GM19438 (cell line): ENCODE results near the gene LRRC49.
A peak's percentile ranks its signal among the peaks of the same experiment; 100 is the strongest.
"Not testable (repeated sequence)": the region's sequence is repeated elsewhere in the genome, so short reads cannot be mapped to it uniquely, and the experiment has no call there.

Experiments used
- ATAC-seq: cut with Tn5 transposase; IDR thresholded peaks from one replicate; pipeline ENCODE4 v1.9.1; 2021; ENCODE audit warnings: low read depth; ENCODE audit not compliant: unreplicated experiment

LRRC49 gene

GRCh38 chr15:70892002-70892911 is at the start of gene LRRC49, which contains the start of gene THAP10:
Gene LRRC49 (plus strand): TSS chr15:70892826. CDS start chr15:70892895, 69 bp downstream.
Gene THAP10 (minus strand): TSS chr15:70892433. CDS start chr15:70892272, 161 bp downstream.
- peak; percentile 83 for ATAC-seq

- no peak for ATAC-seq
These were observed 46.8 kb upstream of the LRRC49 start for GRCh38 chr15:70845602-70846360.

- no peak for ATAC-seq
These were observed 40.7 kb upstream of the LRRC49 start for GRCh38 chr15:70851889-70852288.

- ATAC-seq, result no peak
These were observed 39.9 kb upstream of the LRRC49 start for GRCh38 chr15:70852501-70853317.

GRCh38 chr15:70853318-70853972 is 39.2 kb upstream of the LRRC49 start:
- ATAC-seq, result no peak

- ATAC-seq, result no peak
These were observed 38.5 kb upstream of the LRRC49 start, which contains the start of gene LARP6 for GRCh38 chr15:70853973-70854665. Gene LARP6 (minus strand): TSS chr15:70854157. CDS start chr15:70854088, 69 bp downstream.

- no peak for ATAC-seq
These were observed 38.0 kb upstream of the LRRC49 start for GRCh38 chr15:70854666-70854976.

GRCh38 chr15:70855764-70856163 is 36.9 kb upstream of the LRRC49 start:
- ATAC-seq, result no peak

- ATAC-seq, result no peak
These were observed 36.3 kb upstream of the LRRC49 start for GRCh38 chr15:70856177-70856883.

GRCh38 chr15:70856884-70857561 is 35.6 kb upstream of the LRRC49 start:
- ATAC-seq, result no peak

- no peak for ATAC-seq
These were observed 34.9 kb upstream of the LRRC49 start for GRCh38 chr15:70857562-70858285.

- not testable (repeated sequence) for ATAC-seq
These were observed 33.9 kb upstream of the LRRC49 start for GRCh38 chr15:70858614-70859321.

GRCh38 chr15:70859322-70859908 is 33.2 kb upstream of the LRRC49 start:
- no peak for ATAC-seq

- no peak for ATAC-seq
These were observed 32.6 kb upstream of the LRRC49 start for GRCh38 chr15:70859998-70860397.

GRCh38 chr15:70863450-70864218 is 29.0 kb upstream of the LRRC49 start:
- ATAC-seq, result no peak
